Left ventricle myocardium superior (tissue), 1 donor: ENCODE data around the gene MAP1LC3C. TPM values are rescaled to one million over a fixed set of nuclear protein-coding genes. Genes with fewer than 3 reads are reported as not detected.
A peak's percentile ranks its signal among the peaks of the same experiment; 100 is the strongest.
"Not testable (repeated sequence)": the region's sequence is repeated elsewhere in the genome, so short reads cannot be mapped to it uniquely, and the experiment has no call there.

Source experiments
- ATAC-seq: fragments of 200-7000 bp; cut with Tn5 transposase; one replicate; pipeline ENCODE4 v1.9.1; 2020; ENCODE audit warnings: mild to moderate bottlenecking, moderate library complexity
- DNase-seq: peaks from one replicate; pipeline ENCODE4 v3.0.0-alpha.2; 2020
- intact Hi-C: fragments of 100-400 bp; cut with micrococcal nuclease; formaldehyde crosslinking; loops from one replicate; pipeline ENCODE4 v1.11.0; 2022
- total RNA-seq: library from RNA; stranded (reverse); fragmentation: NEBNext Ultra II Directional; extraction: Animal tissue kit (Norgen Biotek cat#: 25700); gene quantifications from one replicate; pipeline ENCODE4 v1.2.1, GENCODE V29; 2021
- donor health status: DM: no; HTN: yes; CAD: no; lungs with severe emphysema.

The MAP1LC3C gene
- total RNA-seq, 1 donor from 2014 or later = not detected

DNA sequence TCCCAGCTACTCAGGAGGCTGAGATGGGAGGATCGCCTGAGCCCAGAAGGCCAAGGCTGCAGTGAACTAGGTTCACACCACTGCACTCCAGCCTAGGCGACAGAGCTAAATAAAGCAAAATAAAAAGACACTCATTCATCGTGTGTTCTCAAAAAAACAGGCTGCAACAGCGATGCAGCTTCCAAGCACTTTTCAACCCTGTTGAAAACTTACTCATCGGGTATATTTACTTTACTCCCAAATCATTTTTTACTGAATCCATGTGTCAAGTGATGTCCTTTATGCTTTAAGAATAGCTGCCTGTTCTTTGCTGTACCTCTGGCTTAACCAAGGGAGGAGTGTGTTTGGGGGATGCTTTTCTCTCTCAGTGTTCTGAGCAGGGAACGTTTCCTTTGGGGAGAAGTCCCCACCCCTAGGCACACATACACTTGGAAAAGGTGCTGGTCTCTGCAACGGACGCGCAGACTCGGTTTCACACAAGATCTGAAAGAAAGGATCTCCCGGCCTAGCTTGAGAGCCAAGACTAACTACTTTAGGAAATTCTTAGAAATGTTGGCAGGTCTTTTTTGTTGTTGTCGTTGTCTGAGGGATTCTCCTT lies 1.4 kb downstream of the MAP1LC3C start:
- intact Hi-C loops = no loop called here
- ATAC-seq = no peak

DNA sequence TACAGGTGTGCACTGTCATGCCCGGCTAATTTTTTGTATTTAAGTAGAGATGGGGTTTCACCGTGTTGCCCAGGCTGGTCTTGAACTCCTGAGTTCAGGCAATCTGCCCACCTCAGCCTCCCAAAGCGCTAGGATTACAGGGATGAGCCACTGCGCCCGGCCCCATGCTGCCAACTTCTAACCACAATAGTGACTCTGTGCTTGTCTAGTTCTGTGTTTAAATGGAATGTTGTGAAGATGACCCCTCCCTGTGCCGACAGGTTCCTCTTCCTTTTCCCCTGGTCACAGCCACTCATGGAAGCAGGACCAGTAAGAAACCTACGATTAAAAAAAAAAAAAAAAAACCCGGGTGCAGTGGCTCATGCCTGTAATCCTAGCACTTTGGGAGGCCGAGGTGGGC lies 4.7 kb downstream of the MAP1LC3C start:
- intact Hi-C loops = no loop called here
- DNase-seq (no peak), ATAC-seq (no peak)

More for the DNA sequence above, 1.4 kb downstream of the MAP1LC3C start:
- DNase-seq = no peak

DNA sequence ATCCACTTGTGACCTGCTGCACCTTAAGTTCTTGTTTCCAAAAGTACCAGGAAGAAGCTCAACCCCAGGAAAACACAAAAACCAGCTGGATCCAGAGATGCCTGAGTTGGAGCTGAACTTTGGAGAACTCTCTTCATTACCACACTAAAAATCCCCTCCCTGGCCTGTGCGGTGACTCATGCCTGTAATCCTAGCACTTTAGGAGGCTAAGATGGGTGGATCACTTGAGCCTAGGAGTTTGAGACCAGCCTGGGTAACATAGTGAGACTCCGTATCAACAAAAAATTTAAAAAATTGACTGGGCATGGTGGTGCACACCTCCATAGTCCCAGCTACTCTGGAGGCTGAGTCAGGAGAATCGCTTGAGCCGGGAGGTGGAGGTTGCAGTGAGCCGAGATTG lies 6.2 kb downstream of the MAP1LC3C start:
- ATAC-seq (no peak), DNase-seq (no peak)
- intact Hi-C loops = no loop called here

DNA sequence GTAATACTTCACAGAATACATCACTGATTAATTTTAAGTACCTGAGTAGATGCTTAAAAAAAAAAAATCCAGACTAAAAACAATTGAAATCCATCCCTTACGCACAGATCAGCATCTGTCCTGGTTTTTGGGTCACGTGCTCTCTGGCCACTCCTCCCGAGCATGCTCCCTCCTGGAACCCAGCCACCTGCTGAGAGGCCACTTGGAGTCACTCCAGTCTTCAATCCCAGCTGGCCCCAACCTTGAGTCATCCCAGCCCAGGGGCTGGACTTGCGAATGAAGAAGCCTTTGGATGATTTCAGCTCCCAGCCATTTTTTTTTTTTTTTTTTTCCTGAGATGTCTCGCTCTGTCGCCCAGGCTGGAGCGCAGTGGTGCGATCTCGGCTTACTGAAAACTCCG lies 8.9 kb downstream of the MAP1LC3C start:
- DNase-seq (peak; percentile 77), ATAC-seq (peak; percentile 96)
- intact Hi-C loops = no loop called here

DNA sequence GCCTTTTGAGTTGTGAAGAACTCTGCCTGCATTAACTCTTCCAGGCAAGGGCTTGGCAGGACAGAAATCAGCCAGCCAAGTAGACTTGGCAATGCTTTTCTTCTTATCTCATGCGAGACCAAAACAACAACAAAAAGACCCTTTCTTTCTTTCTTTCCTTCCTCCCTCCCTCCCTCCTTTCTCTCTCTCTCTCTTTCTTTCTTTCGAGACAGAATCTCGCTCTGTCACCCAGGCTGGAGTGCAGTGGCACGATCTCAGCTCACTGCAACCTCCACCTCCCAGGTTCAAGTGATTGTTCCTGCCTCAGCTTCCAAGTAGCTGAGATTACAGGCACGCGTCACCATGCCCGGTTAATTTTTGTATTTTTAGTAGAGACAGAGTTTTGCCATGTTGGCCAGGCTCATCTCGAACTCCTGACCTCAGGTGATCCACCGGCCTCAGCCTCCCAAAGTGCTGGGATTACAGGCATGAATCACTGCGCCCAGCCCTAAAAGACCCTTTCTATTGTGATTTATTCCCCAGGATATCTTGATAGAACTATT lies 10.4 kb downstream of the MAP1LC3C start:
- intact Hi-C loops, ATAC-seq, DNase-seq: not testable (repeated sequence)

DNA sequence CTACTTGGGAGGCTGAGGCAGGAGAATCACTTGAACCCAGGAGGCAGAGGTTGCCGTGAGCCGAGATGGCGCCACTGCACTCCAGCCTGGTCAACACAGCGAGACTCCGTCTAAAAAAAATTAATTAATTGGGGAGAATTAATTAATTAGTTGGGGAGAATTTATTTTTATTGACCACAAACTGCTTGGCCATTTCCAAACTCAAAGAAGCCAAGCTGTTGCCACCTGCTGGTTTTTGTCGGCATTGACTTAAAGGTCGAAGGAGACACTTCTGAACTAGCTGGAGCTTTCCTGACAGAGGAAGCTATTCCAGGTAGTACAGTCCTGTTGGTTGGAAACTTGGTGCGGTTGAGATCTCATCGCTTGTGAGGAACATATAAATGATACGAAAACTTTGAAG lies 13.1 kb downstream of the MAP1LC3C start:
- DNase-seq (no peak), ATAC-seq (no peak)
- intact Hi-C loops = no loop called here

DNA sequence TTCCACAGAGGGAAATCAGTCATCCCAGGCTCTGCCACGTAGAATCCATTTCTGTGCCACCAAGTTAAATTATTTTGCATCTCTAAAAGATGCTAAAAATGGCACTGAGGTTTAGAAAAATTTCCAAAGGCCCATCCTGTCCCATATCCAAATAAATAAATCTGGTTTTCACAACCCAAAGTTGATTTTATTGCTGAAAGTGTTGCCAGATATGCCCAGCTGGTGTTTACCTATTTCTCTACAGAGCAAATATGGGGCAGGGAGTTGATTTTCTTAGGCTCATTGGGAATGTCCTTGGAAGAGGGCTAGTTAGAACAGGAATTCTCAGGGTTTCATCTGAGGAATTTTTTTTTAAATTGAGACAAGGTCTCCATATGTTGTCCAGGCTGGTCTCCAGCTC lies 19.0 kb downstream of the MAP1LC3C start:
- DNase-seq = no peak
- intact Hi-C loops = no loop called here
- ATAC-seq = no peak

DNA sequence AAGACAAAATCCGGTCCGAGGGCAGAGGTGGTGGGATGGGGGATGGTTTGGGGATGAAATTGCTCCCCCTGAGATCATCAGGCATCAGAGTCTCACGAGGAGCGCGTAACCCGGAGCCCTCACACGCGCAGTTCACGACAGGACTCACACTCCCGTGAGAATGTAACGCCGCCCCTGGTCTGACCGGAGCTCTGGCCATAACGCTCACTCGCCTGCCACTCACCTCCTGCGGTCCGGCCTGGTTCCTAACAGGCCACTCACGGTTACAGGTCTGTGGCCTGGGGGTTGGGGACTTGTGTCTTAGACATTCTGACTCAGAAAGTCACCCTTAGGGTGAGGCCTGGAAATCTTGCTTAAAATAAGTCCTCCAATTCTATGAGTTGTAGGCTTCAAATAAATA lies 19.8 kb downstream of the MAP1LC3C start:
- intact Hi-C loops = no loop called here
- DNase-seq (no peak), ATAC-seq (no peak)

DNA sequence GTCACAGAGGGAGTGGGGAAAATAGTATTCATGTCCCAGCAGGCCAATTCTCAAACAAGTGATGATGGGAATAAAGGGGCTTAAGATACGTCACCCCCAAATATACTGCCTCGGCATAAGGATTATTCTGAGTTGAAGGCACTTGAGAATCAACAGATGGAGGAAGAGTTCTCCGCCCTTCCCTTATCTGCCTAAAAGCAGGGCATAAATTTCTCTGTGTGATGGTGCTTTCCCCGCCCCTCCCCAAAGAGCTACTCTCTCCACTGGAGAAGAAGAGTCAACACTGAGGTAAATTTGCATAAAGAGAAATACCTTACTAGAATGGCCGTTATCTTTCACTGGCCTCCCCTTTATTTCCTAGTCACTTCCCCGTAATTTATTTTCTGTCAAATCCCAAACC lies 22.7 kb downstream of the MAP1LC3C start:
- ATAC-seq (no peak), DNase-seq (no peak)
- intact Hi-C loops = no loop called here

DNA sequence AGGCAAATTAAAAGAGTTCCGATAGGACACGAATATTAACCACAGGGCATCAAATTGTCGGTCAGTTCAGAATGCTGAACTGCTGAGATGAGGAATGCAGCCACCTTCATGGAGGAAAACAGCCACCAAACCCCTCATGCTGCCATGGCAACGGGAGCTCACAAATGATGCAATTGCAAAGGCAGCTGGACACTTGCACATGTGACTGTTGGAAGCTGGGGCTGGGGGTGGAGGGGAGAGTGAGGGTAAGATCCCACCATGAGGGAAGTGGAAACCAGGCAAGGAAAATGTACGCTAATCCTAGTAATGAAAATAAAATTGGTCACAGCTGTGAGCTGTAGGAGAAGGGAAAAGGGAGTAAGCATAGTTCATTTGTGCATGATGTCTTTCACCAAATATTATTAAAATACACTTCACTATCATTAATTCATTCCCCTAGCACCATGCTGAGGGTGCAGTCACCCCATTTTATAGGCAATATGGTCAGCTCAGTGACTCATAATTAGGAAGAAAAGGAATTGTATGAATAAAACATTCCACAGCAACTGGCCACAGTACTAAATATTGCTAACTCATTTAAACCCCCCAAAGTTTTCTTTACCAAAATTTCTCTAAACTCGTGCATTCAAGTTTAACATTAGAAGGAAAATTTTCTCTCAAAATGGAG lies 26.1 kb downstream of the MAP1LC3C start:
- ATAC-seq (no peak), DNase-seq (no peak)
- intact Hi-C loops = no loop called here

DNA sequence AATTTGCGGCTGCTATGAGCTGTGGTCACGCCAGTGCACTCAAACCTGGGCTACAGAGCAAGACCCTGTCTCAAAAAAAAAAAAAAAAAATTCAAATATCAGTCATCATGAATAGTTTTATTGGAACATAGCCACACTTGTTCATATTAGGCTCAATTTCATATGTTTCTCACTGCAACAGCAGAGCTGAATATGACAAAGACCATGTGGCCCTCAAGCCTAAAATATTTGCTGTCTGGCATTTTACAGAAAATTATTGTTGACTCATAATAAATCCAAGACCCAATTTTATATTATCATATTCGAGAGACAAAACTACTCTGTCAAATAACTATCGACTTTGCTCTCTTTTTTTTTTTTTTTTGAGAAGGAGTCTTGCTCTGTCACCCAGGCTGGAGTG lies 30.3 kb downstream of the MAP1LC3C start:
- intact Hi-C loops = no loop called here

DNA sequence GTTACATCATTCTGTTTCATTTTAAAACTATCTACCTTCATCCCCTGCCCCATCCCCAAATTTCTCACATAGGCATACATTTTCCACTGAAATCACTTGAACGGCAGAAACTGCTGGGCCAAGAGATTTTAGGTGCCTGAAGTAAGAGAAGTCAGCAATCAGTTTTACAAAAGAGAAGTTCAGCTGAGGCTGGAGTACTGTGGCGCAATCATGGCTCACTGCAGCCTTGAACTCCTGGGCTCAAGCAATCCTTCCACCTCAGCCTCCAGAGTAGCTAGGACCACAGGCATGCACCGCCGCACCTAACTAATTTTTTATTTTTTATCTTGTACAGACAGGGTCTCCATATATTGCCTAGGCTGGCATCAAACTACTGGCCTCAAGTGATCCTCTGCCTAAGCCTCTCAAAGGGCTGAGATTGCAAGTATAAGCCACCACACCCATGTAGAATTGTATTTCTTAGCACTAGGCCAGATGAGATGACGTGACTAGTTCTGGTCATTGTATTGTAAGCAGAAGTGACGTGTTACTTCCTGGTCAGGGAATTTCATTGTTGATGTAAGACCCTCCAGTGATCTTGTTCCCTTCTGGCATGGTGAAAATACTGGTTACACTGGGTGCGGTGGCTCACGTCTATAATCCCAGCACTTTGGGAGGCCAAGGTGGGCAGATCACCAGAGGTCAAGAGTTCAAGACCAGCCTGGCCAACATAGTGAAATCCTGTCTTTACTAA lies 34.2 kb downstream of the MAP1LC3C start:
- ATAC-seq (peak; percentile 45), DNase-seq (no peak)
- intact Hi-C loops = no loop called here

More for the DNA sequence above, 30.3 kb downstream of the MAP1LC3C start:
- DNase-seq (no peak), ATAC-seq (no peak)

DNA sequence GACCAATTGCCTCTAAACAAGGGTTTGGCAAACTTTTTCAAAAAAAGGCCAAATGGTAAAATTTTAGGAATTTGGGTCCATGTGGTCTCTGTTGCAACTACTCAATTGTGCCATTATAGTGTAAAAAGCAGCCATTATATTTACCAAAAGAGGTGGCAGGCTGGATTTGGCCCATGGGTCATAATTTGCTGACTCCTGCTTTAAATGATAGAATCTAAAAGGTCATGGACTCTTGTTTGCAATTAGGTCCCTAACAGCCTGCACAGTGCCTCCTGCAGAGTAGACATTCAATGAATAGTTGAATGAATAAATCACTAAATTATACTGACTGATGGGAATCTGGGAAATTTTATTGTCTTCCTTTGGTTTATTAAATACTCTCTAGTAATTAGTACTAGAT lies 35.2 kb downstream of the MAP1LC3C start:
- no peak for ATAC-seq
- DNase-seq = no peak
- intact Hi-C loops = no loop called here

DNA sequence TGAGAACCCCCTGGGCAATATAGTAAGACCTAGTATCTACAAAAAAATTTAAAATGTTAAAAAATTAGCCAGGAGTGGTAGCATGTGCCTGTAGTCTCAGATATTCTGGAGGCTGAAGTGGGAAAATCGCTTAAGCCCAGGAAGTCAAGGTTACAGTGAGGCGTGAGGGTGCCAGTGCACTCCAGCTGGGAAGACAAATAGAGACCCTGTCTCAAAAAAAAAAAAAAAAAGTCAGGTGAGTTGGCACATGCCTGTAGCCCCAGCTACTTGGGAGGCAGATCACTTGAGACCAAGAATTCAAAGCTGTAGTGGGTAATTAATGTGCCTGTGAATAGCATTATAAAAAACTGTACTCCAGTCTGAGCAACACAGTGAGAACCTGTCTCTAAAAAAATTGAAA lies 36.7 kb downstream of the MAP1LC3C start:
- DNase-seq (no peak), ATAC-seq (no peak)
- intact Hi-C loops = no loop called here

DNA sequence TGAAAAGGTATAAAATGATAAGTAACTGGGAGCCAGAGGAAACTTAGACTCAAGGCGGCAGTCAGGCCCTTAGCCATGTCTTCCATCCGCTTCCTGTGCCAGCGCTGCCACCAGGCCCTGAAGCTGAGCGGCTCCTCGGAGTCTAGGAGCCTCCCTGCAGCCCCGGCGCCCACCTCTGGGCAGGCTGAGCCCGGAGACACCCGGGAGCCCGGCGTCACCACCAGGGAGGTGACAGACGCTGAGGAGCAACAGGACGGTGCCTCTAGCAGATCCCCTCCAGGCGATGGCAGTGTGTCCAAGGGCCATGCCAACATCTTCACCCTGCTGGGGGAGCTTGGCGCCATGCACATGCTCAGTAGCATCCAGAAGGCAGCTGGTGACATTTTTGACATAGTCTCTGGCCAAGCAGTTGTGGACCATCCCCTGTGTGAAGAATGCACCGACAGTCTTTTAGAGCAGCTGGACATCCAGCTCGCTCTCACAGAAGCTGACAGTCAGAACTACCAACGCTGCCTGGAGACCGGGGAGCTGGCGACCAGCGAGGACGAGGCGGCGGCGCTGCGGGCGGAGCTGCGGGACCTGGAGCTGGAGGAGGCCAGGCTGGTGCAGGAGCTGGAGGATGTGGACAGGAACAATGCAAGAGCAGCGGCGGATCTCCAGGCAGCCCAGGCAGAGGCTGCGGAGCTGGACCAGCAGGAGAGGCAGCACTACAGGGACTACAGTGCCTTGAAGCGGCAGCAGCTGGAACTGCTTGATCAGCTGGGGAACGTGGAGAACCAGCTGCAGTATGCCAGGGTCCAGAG lies 41.0 kb downstream of the MAP1LC3C start, which contains the start of gene BECN2:
Gene BECN2 (plus strand): TSS at position 76 of the 803 bp plus-strand sequence. CDS start 0 bp downstream, at position 76.
- DNase-seq (no peak), ATAC-seq (no peak)
- intact Hi-C loops = no loop called here

DNA sequence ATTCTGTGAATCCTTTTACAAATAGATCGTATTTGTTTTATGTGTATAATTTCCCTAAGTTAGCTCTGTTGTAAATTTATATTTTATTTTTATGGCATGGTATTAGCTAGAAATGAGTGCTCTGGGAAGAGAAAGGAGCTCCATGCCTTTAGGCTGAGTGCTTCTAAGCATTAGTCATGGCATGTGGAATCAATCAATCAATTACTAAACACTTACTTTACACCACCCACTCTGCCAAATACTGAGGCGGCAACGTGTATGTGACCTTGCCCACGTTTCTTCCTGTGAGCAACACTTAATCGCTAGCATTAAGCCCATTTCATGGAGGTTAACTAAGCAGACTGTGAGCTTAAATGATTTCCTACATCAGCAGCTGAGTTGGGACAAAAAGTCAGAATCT lies 48.5 kb downstream of the MAP1LC3C start:
- intact Hi-C loops = no loop called here
- DNase-seq (no peak), ATAC-seq (no peak)

DNA sequence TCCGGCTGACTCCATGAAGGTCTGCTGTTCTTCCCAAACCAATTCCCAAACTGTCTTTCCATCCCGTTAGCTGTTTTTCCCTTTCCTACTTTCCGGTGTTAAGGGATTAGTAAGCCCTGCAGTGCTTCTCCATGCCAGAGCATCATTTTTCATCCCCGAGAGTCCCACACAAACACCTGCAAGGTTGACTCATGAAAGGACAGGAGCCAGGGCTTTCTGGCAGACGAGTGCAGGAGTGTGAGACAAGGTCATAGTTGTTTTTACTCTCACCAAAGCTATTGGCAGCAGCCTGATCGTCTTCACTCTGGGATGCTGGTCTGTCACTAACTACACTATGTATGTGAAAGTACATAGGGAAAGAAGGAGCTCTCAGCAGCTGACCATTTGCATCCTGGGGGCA lies 51.5 kb downstream of the MAP1LC3C start:
- DNase-seq = no peak
- ATAC-seq = no peak
- intact Hi-C loops = no loop called here
